Measurements from ENCODE around the gene MAS1. TPM values are rescaled to one million over a fixed set of nuclear protein-coding genes. Genes with fewer than 3 reads are reported as not detected.

Gene MAS1
- total RNA-seq, 3 donors from 2014 or later = not detected

DNA sequence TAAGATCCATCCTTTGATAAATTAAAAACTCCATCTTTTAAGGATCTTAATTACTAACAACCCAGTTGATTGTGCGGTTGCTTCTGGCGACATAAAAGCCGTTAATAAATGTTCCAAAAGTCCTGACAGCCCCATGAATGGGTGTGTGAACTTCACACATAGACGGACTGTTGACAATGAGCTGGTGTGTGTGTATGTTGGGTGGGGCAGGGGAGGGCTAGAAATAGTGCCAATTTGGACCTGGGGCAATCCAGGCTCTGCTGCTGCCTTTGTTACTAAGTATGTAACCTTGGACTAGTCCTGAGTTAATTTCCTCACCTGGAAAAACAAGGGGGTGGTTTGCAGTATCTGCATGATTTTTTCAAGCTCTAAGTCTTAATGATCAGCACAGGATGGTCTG lies 4.2 kb downstream of the MAS1 start:
- Mint-ChIP-seq H3K27me3 (ENCODE audit: low read depth) (peaks cover 25% of the 10 kb centered on the region), H3K36me3 (ENCODE audit: insufficient read depth) (no peaks in the 10 kb centered on the region), H3K9me3 (no peaks in the 10 kb centered on the region), H3K4me1 (ENCODE audit: low read depth) (no peaks in the 10 kb centered on the region), H3K4me3 (no peak overlapping the region)
- ATAC-seq (no peak), DNase-seq (no peak)

DNA sequence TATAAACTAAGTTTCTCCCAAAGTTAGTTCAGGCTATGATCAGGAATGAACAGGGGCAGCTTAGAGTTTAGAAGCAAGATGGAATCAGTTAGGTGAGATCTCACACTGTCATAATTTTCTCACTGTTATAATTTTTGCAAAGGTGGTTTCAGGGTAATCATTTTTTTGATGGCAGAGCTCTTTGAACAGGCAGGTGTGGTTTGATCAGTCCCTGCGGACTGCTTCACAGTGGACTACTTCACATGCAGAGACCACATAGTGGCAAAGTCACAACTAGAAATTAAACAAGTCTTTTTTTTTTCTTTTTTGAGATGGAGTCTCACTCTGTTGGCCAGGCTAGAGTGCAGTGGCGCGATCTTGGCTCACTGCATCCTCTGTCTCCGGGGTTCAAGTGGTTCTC lies 6.8 kb downstream of the MAS1 start:
- H3K9me3 Mint-ChIP-seq = no peaks in the 10 kb centered on the region
- H3K4me1 Mint-ChIP-seq (ENCODE audit: low read depth) = no peaks in the 10 kb centered on the region
- H3K4me3 Mint-ChIP-seq = no peak overlapping the region
- ATAC-seq (no peak), DNase-seq (no peak)
- peaks cover 13% of the 10 kb centered on the region for H3K27me3 Mint-ChIP-seq (ENCODE audit: low read depth)
- H3K36me3 Mint-ChIP-seq (ENCODE audit: insufficient read depth) = no peaks in the 10 kb centered on the region

DNA sequence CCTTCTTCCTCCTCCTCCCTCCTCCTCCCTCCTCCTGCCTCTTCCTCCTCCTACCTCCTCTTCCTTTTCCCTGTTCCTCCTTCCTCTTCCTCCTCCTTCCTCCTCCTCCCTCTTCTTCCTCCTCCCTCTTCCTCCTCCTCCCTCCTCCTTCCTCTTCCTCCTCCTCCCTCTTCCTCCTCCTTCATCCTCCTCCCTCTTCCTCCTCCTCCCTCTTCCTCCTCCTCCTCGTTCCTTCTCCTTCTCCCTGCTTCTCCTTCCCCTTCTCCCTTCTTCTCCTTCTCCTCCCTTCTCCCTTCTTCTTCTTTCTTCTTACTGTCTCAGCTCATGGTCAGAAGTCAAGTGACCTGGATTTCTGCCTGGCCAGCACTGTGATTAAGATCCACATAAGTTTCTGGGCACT lies 7.7 kb downstream of the MAS1 start:
- Mint-ChIP-seq H3K27me3 (ENCODE audit: low read depth) (peaks cover 5% of the 10 kb centered on the region), H3K9me3 (no peaks in the 10 kb centered on the region)

DNA sequence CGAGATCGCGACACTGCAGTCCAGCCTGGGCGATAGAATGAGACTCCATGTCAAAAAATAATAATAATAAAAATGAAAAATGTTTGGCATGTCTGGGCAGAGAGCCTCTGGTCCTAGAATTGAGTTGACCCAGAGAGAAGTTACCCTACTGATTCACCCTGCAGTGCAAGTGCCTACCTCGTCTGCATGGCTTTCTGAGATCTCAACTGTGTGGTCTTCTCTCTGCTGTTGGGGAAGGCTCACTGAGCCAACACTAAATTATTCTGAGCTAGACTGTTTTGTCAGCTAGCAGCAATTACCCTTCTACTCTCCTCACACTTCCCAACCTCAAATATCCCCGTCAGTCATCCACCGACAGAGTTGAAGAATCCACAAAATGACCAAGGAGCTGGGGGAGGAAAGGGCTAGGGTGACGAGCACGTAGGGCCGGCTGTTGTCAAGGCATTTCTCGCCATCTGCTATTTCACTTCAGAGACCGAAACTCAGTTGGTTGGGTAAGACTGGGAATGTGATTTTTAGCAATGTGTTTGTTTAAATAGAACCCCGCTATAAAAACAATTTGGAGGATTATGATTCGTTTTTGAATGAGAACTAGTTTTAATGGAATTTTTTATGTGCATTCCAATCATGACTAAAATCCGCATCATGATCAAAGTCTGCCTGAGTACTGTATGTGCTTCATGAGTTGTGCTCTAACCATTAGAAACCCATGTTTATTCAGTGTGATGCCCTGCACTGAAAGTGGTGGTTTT lies 9.4 kb downstream of the MAS1 start:
- Mint-ChIP-seq H3K36me3 (ENCODE audit: insufficient read depth) (no peaks in the 10 kb centered on the region), H3K9me3 (no peaks in the 10 kb centered on the region)
- ATAC-seq = no peak

More for the DNA sequence above, 7.7 kb downstream of the MAS1 start:
- no peak overlapping the region for H3K4me3 Mint-ChIP-seq
- no peaks in the 10 kb centered on the region for H3K36me3 Mint-ChIP-seq (ENCODE audit: insufficient read depth)
- no peak for ATAC-seq
- DNase-seq = no peak
- no peaks in the 10 kb centered on the region for H3K4me1 Mint-ChIP-seq (ENCODE audit: low read depth)

DNA sequence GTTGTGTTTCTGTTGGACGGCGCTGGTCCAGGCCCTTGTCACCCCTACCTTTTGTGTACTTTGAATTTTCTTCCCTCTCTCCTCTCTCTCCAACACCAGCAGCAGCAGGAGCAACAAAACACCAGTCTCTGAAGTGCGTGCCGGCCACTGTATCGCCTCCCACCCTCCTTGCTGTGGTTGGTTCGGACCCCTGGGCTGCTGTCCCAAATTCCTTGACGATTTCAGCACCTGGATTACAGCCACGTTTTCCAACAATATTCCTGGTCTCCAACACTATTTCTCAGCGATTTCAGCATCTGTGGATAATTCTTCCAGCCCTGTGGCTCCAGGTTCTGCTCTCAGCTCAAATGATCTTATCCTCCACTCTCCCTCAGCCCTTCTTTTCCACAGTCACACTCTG lies 11.8 kb downstream of the MAS1 start:
- Mint-ChIP-seq H3K4me1 (ENCODE audit: low read depth) (no peaks in the 10 kb centered on the region), H3K9me3 (no peaks in the 10 kb centered on the region), H3K4me3 (no peak overlapping the region), H3K36me3 (ENCODE audit: insufficient read depth) (no peaks in the 10 kb centered on the region), H3K27me3 (ENCODE audit: low read depth) (no peaks in the 10 kb centered on the region)
- DNase-seq (no peak), ATAC-seq (no peak)

More for the DNA sequence above, 9.4 kb downstream of the MAS1 start:
- DNase-seq = no peak
- Mint-ChIP-seq H3K27me3 (ENCODE audit: low read depth) (no peaks in the 10 kb centered on the region), H3K4me3 (no peak overlapping the region), H3K4me1 (ENCODE audit: low read depth) (no peaks in the 10 kb centered on the region)

DNA sequence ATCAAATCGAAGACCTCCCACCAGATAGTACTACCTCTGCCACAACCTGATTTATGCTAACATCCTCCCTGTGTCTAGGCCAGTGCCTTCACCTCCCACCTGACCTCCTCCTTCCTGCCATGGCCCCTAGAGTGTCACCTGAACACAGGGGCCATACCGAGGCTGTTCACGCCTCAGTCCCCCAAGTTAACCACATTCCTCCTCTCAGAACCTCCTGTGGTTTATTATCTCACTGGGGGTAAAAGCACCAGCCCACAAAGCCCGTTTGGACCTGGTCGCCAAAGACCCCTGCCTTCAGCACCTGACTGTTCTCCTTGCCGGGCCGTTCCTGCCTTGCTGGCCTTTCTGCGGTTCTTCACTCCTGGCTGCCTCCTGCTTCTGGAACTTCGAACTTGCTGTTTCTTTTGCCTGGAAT lies 13.7 kb downstream of the MAS1 start:
- H3K27me3 Mint-ChIP-seq (ENCODE audit: low read depth) = no peaks in the 10 kb centered on the region
- DNase-seq = no peak
- no peaks in the 10 kb centered on the region for H3K4me1 Mint-ChIP-seq (ENCODE audit: low read depth)
- H3K4me3 Mint-ChIP-seq = no peak overlapping the region
- no peaks in the 10 kb centered on the region for H3K36me3 Mint-ChIP-seq (ENCODE audit: insufficient read depth)
- H3K9me3 Mint-ChIP-seq = no peaks in the 10 kb centered on the region
- ATAC-seq = no peak

DNA sequence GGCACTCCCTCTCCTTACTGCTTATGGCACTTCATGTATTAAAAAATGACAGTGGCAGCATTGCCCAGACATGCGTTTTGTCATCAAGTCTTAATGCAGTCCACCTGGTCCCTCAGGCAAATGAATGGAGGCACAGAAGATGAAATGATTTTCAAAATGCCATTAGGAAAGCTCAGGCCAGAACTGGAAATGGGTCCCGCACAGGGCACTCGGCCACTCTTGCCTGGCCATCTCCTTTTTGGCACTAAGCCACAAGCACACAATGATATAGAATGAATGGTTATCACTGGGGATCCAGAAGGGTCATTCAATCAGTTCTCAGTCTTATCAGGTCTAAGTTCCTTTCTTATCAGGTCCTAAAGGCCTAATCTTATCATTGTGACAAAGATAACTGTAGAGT lies 15.6 kb downstream of the MAS1 start:
- no peaks in the 10 kb centered on the region for H3K36me3 Mint-ChIP-seq (ENCODE audit: insufficient read depth)
- no peaks in the 10 kb centered on the region for H3K4me1 Mint-ChIP-seq (ENCODE audit: low read depth)
- peaks cover 5% of the 10 kb centered on the region for H3K27me3 Mint-ChIP-seq (ENCODE audit: low read depth)
- no peak for ATAC-seq
- no peak for DNase-seq
- H3K4me3 Mint-ChIP-seq = no peak overlapping the region
- no peaks in the 10 kb centered on the region for H3K9me3 Mint-ChIP-seq

DNA sequence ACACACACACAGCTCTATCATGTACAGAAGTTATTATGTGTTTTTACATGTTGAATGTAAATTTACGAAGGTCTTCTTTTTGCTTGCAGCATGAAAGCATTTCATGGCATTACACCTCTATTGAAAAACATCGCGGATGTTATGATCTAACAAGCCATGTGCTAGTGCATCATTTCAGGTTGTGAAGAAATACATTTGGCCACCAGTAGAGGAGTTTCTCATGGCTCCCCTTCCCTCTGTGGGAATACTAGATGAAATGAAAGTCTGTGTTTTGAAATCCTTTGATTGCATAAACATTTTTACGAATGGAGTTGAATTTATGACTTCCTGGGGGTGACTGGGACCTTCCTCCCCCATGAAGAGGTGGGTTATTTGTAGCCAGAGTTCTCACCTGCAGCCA lies 17.7 kb downstream of the MAS1 start:
- ATAC-seq (no peak), DNase-seq (no peak)
- Mint-ChIP-seq H3K4me3 (no peak overlapping the region), H3K4me1 (ENCODE audit: low read depth) (no peaks in the 10 kb centered on the region), H3K36me3 (ENCODE audit: insufficient read depth) (no peaks in the 10 kb centered on the region), H3K9me3 (no peaks in the 10 kb centered on the region), H3K27me3 (ENCODE audit: low read depth) (peaks cover 12% of the 10 kb centered on the region)

DNA sequence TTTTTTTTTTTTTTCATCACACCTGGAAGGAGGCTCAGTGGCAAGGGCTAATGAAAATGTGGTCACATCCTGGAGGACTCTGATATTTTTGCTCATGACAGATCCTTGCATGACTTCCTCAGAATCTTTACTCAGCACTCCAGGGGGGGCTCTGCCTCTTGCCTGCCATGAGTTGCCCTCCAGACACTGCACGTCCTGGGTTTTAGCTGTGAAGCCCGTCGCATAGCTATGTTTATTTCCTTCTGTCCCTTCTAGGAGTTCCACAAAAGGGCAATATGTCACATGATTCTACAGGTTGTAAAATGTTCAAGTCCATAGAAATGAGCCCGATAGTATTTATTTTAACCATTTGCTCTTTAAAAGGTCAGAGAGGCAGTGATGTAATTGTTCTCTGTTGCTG lies 18.2 kb downstream of the MAS1 start:
- ATAC-seq (no peak), DNase-seq (no peak)
- H3K27me3 Mint-ChIP-seq (ENCODE audit: low read depth) = peaks cover 12% of the 10 kb centered on the region
- H3K36me3 Mint-ChIP-seq (ENCODE audit: insufficient read depth) = no peaks in the 10 kb centered on the region
- no peak overlapping the region for H3K4me3 Mint-ChIP-seq
- H3K9me3 Mint-ChIP-seq = no peaks in the 10 kb centered on the region
- peaks cover 3% of the 10 kb centered on the region for H3K4me1 Mint-ChIP-seq (ENCODE audit: low read depth)

DNA sequence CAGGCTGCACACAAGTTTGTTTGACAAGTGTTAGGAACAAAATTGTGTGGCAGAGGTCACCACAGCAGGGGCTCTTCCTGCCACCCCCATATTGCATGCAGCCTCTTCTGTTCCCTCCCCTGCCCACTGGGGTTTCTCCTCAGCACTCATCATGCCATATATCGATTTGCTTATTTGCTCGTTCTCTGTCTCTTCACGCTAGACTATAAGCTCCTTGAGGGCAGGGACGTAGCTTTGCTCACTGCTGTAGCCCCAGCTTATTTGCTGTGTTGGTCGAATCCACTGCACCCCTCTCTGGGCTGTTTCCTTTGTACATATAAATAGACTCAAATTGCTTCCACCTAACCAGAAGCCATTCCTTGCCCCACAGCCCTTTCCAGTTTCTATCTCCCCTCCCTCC lies 19.6 kb downstream of the MAS1 start:
- DNase-seq (no peak), ATAC-seq (no peak)
- Mint-ChIP-seq H3K4me3 (no peak overlapping the region), H3K36me3 (ENCODE audit: insufficient read depth) (no peaks in the 10 kb centered on the region), H3K4me1 (ENCODE audit: low read depth) (peaks cover 8% of the 10 kb centered on the region), H3K27me3 (ENCODE audit: low read depth) (peaks cover 12% of the 10 kb centered on the region), H3K9me3 (no peaks in the 10 kb centered on the region)

DNA sequence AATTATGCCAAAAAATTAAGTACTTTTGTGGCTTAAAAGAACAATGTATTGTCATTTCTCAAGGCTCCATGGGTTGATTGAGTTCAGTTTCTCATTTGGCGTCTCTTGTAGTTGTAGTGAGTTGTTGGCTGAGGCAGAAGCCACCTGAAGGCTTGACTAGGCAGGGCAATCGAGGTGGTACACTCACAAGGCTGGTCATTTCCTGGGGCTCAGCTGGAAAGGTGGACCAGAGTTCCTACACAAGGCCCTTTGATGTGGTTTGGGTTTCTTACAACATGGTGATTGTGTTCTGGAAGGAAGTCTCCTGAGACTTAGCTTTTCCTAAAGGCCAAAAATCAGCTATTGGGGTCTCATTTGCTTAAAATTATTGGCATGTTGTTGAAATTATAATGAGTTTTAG lies 22.6 kb downstream of the MAS1 start:
- Mint-ChIP-seq H3K4me3 (no peak overlapping the region), H3K4me1 (ENCODE audit: low read depth) (peaks cover 8% of the 10 kb centered on the region), H3K9me3 (no peaks in the 10 kb centered on the region), H3K27me3 (ENCODE audit: low read depth) (peaks cover 12% of the 10 kb centered on the region), H3K36me3 (ENCODE audit: insufficient read depth) (no peaks in the 10 kb centered on the region)
- DNase-seq (no peak), ATAC-seq (no peak)

DNA sequence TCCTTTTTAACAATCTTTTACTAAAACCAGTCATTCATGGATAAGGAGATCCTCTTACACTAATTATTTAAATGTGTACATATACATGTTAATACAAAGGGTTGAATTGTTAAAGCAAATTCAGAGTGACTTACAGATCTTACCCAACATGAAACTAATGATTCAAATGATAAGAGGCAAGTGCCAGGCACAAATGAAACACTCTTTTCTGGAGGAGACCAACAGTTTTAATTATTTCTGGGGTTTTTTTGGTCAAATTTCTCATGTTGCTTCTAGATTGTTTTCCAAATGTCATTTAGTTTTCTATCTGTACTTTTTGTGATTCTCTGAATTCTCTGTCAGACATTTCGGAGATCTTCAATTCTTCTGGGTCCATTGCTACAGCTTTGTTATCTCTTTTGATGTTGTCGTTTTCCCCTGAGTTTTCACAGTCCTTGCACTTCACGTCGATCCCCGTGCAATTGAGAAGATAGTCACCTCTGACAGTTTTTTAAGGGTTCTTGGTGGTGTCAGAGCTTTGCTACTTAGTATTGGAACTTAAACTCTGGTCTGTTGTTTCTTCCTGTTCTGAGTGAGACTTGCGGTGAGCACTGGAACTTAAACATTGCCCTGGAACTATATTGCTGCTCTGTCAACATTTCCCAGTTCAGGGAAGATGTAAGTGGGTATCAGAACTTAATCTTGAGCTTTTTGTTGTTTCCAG lies 23.2 kb downstream of the MAS1 start:
- Mint-ChIP-seq H3K27me3 (ENCODE audit: low read depth) (peaks cover 12% of the 10 kb centered on the region), H3K9me3 (no peaks in the 10 kb centered on the region), H3K4me3 (no peak overlapping the region), H3K36me3 (ENCODE audit: insufficient read depth) (no peaks in the 10 kb centered on the region), H3K4me1 (ENCODE audit: low read depth) (peaks cover 8% of the 10 kb centered on the region)
- peak in 1 of 2 donors; percentile 30 for ATAC-seq
- DNase-seq = no peak

DNA sequence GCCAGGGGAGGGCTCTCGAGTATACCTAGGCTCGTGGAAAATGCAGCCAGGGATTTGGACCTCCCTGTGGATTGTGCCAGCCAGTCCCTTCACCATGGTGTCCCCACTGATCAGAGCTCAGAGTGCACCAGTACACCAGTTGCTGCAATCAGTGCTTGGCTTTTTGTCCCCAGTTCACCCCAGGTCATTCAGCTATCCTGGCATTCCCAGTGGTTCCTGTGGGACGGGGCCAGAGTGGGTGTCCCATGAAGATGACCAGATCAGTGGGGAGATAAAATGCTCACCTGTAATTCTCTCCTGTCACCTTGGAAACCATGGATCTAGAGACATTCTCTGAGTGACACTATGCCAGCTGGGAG lies 23.8 kb downstream of the MAS1 start:
- H3K4me3 Mint-ChIP-seq = no peak overlapping the region
- no peak for DNase-seq
- peaks cover 12% of the 10 kb centered on the region for H3K27me3 Mint-ChIP-seq (ENCODE audit: low read depth)
- no peaks in the 10 kb centered on the region for H3K36me3 Mint-ChIP-seq (ENCODE audit: insufficient read depth)
- ATAC-seq = no peak
- peaks cover 8% of the 10 kb centered on the region for H3K4me1 Mint-ChIP-seq (ENCODE audit: low read depth)
- no peaks in the 10 kb centered on the region for H3K9me3 Mint-ChIP-seq

DNA sequence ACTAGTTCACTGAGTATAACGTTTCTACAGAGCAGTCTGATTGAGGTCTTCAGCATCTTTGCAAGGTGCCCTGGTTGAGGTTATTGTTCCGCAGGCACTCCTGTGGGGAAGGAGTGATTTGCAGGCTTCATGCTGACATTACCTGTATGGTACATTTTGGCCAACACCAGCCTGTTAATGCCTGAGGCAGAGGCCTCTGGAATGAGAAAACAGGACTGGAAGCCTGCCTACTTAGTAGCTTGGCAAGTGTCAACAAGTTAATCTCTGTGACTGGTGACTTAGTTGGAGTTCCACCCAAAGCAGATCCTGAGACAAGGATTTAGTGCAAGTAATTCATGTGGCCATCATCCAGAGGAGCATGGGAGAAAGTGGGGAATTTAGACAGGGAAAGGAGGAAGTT lies 24.6 kb downstream of the MAS1 start:
- no peaks in the 10 kb centered on the region for H3K36me3 Mint-ChIP-seq (ENCODE audit: insufficient read depth)
- H3K4me3 Mint-ChIP-seq = no peak overlapping the region
- DNase-seq (no peak), ATAC-seq (no peak)
- peaks cover 12% of the 10 kb centered on the region for H3K27me3 Mint-ChIP-seq (ENCODE audit: low read depth)
- peaks cover 8% of the 10 kb centered on the region for H3K4me1 Mint-ChIP-seq (ENCODE audit: low read depth)
- no peaks in the 10 kb centered on the region for H3K9me3 Mint-ChIP-seq

DNA sequence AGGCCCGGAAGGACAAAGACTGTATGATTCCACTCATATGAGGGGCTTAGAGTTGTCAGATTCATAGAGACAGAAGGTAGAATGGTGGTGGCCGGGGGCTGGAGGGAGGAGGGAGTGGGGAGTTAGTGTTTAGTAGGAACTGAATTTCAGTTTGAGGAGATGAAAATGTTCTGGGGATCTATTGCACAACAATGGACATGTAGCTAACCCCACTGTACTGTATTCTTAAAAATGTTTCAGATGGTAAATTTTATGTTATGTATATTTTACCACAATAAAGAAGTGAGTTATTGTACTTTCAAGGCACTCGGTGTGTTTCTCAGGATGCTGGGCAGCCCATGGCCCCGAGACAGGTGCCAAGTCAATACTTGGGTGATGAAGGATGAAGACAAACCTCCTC lies 25.4 kb downstream of the MAS1 start:
- Mint-ChIP-seq H3K4me3 (no peak overlapping the region), H3K4me1 (ENCODE audit: low read depth) (peaks cover 8% of the 10 kb centered on the region), H3K36me3 (ENCODE audit: insufficient read depth) (no peaks in the 10 kb centered on the region), H3K9me3 (no peaks in the 10 kb centered on the region), H3K27me3 (ENCODE audit: low read depth) (peaks cover 8% of the 10 kb centered on the region)
- DNase-seq = no peak
- no peak for ATAC-seq

Measured in activated T-cell treated with anti-CD3 and anti-CD28 coated beads, Interleukin-2, amount 50 U/mL, for 4 hours (primary cell).